BE2C (cell line): ENCODE results near the gene KIF25.

ENCODE experiments used
- DNase-seq: peaks from one replicate; pipeline ENCODE4 v3.0.0-alpha.2; 2020
- H3K27me3 ChIP-seq: fragments of 250-450 bp; sonication (Bioruptor Pico); 2 replicates; pipeline ENCODE4 v1.5.1; 2020; ENCODE audit warnings: mild to moderate bottlenecking
- H3K36me3 ChIP-seq: fragments of 250-450 bp; sonication (Bioruptor Pico); 2 replicates; pipeline ENCODE4 v1.5.1; 2020; ENCODE audit warnings: mild to moderate bottlenecking
- H3K4me1 ChIP-seq: fragments of 250-450 bp; sonication (Bioruptor Pico); 2 replicates; pipeline ENCODE4 v1.5.1; 2020
- H3K4me3 ChIP-seq: 2 replicates; pipeline ENCODE4 v1.5.1; 2011; ENCODE audit warnings: low read depth, low read length
- H3K9me3 ChIP-seq: fragments of 250-450 bp; sonication (Bioruptor Pico); 2 replicates; pipeline ENCODE4 v1.5.1; 2020
- CTCF ChIP-seq: IDR thresholded peaks from 2 replicates; pipeline ENCODE4 v1.5.1; 2012; ENCODE audit warnings: mild to moderate bottlenecking, low read depth, low read length

Gene KIF25

GRCh38 chr6:168011291-168011690 is 13.8 kb downstream of the KIF25 start:
- H3K4me1 ChIP-seq: no peaks in the 10 kb centered on the region
- H3K9me3 ChIP-seq: no peaks in the 10 kb centered on the region; the same call in 1 of the 2 replicates
- TF ChIP-seq CTCF: no peak
- H3K4me3 ChIP-seq: no peak overlapping the region
- DNase-seq: no peak
- H3K27me3 ChIP-seq: no peaks in the 10 kb centered on the region
- no peaks in the 10 kb centered on the region for H3K36me3 ChIP-seq

- TF ChIP-seq CTCF: no peak
- no peak for DNase-seq
- Histone ChIP-seq H3K4me1 (no peaks in the 10 kb centered on the region), H3K9me3 (no peaks in the 10 kb centered on the region; the same call in 1 of the 2 replicates), H3K36me3 (no peaks in the 10 kb centered on the region), H3K4me3 (no peak overlapping the region), H3K27me3 (no peaks in the 10 kb centered on the region)
These were observed 15.2 kb downstream of the KIF25 start for GRCh38 chr6:168012431-168013249.

- no peak for DNase-seq
- TF ChIP-seq CTCF: no peak
- H3K27me3 ChIP-seq: no peaks in the 10 kb centered on the region
- H3K36me3 ChIP-seq: no peaks in the 10 kb centered on the region
- no peak overlapping the region for H3K4me3 ChIP-seq
- no peaks in the 10 kb centered on the region; the same call in 1 of the 2 replicates for H3K9me3 ChIP-seq
- H3K4me1 ChIP-seq: no peaks in the 10 kb centered on the region
These were observed 15.9 kb downstream of the KIF25 start for GRCh38 chr6:168013250-168013915.

- no peak for TF ChIP-seq CTCF
- H3K9me3 ChIP-seq: no peaks in the 10 kb centered on the region; the same call in 1 of the 2 replicates
- H3K4me3 ChIP-seq: no peak overlapping the region
- DNase-seq: no peak
- H3K4me1 ChIP-seq: no peaks in the 10 kb centered on the region
- H3K36me3 ChIP-seq: no peaks in the 10 kb centered on the region
- no peaks in the 10 kb centered on the region for H3K27me3 ChIP-seq
These were observed 17.0 kb downstream of the KIF25 start for GRCh38 chr6:168014428-168014827.

- H3K9me3 ChIP-seq: no peaks in the 10 kb centered on the region; the same call in 1 of the 2 replicates
- H3K27me3 ChIP-seq: no peaks in the 10 kb centered on the region
- no peak for TF ChIP-seq CTCF
- no peaks in the 10 kb centered on the region for H3K36me3 ChIP-seq
- DNase-seq: no peak
- no peak overlapping the region for H3K4me3 ChIP-seq
- H3K4me1 ChIP-seq: no peaks in the 10 kb centered on the region
These were observed 17.5 kb downstream of the KIF25 start for GRCh38 chr6:168015009-168015408.
